ENCODE data around the gene ESR2.

DNA sequence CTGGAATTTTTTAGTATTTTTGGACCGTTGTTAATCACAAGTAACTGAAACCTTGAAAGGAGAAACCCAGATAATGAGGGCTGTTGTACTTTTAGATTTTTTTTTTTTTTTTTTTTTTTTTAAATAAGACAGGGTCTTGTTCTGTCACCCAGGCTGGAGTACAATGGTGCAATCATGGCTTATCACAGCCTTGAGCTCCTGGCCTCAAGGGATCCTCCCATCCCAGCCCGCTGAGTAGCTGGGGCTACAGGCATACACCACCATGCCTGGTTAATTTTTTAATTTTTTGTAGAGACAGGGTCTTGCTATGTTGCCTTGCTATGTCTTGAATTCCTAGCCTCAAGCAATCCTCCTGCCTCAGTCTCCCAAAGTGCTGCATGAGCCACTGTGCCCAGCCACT, 229.7 kb downstream of the ESR2 start:
- TF ChIP-seq, protein P1, sequence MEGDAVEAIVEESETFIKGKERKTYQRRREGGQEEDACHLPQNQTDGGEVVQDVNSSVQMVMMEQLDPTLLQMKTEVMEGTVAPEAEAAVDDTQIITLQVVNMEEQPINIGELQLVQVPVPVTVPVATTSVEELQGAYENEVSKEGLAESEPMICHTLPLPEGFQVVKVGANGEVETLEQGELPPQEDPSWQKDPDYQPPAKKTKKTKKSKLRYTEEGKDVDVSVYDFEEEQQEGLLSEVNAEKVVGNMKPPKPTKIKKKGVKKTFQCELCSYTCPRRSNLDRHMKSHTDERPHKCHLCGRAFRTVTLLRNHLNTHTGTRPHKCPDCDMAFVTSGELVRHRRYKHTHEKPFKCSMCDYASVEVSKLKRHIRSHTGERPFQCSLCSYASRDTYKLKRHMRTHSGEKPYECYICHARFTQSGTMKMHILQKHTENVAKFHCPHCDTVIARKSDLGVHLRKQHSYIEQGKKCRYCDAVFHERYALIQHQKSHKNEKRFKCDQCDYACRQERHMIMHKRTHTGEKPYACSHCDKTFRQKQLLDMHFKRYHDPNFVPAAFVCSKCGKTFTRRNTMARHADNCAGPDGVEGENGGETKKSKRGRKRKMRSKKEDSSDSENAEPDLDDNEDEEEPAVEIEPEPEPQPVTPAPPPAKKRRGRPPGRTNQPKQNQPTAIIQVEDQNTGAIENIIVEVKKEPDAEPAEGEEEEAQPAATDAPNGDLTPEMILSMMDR (IDR thresholded peaks at IDR 0.05), result no peak
- TF ChIP-seq POLR2A (IDR thresholded peaks at IDR 0.05) (no peak), EP300 (IDR thresholded peaks at IDR 0.05) (no peak)
